Right lobe of liver (tissue), 4 donors: Measurements from ENCODE around the gene NATD1.

Source experiments
- CTCF ChIP-seq, 4 donors: fragments of 200-600 bp in 3 of 4; fragments of 450-650 bp in 1 of 4; IDR thresholded peaks; one replicate each; pipeline versions ENCODE4 v1.5.1 to v1.8.0; 2016 to 2022; ENCODE audit warnings: antibody characterized with exemption in 4 of 4, mild to moderate bottlenecking in 2 of 4
- POLR2A ChIP-seq: fragments of 450-650 bp; IDR thresholded peaks from one replicate; pipeline ENCODE4 v1.6.1; 2017; ENCODE audit warnings: antibody characterized with exemption, mild to moderate bottlenecking
- donor health status: DM: no; HTN: no; CAD: no.
- donor health status: DM: no; HTN: no; CAD: no.
- donor health status: DM: no; HTN: yes; CAD: no.

DNA sequence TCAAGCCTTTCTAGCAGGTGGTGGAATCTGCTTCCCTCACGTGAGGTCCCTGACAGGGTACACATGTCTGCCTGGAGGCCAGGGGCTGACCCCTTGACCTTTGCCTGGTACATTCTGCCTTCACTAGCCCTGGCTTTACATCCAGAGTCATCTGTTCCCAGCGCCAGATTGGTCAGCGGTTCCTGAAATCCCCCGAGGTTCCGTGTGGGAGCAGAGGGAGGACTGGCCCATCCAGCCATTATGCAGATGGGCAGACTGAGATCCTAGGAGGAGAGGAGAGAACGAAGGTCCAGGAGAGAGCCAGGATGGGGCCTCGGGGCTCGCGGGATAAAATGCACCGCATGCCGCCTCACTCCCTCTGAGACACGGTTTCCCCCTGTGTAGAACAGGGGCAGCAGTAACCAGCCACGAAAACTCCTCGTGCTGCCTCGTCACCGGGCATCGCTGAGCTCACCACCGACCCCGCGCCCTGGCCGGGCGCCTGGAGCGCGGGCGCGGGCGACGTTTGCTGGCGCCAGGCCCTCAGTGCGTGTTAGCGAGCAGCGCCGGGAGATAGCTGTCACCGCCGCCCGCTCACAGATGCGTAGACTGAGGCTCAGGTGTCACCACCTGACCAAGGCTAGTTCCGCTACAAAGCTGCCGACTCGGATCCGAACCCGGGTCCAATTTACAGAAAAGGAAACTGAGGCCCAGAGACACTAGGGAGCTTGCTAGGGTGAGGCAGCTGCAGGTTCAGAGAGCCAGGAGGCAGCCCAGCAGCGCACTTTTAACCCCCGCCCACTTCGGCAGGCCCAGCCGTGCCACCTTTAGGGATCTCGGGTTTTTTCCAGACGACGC lies 30.5 kb upstream of the NATD1 start:
- no peak for TF ChIP-seq CTCF (IDR thresholded peaks at IDR 0.05)
- no peak for TF ChIP-seq POLR2A
